Esophagus squamous epithelium (tissue), 5 donors: ENCODE measurements around the gene SNRK. TPM values are rescaled to one million over a fixed set of nuclear protein-coding genes. Genes with fewer than 3 reads are reported as not detected.

Experiments used
- DNase-seq: peaks from one replicate; lab custom pipeline; 2025; lab: John Stamatoyannopoulos, UW
- H3K27ac ChIP-seq, 4 donors: fragments of 200-600 bp; sonication (generic); one replicate each; pipeline ENCODE4 v1.5.1; 2016 to 2019; ENCODE audit warnings: mild to moderate bottlenecking in 1 of 4
- H3K27me3 ChIP-seq, 4 donors: fragments of 200-600 bp; sonication (generic); 1 replicate in 3 of 4; 2 replicates in 1 of 4; pipeline versions ENCODE4 v1.5.1 to v1.6.0; 2017 to 2021; ENCODE audit warnings: antibody characterized with exemption in 1 of 4
- H3K36me3 ChIP-seq, 3 donors: fragments of 200-600 bp; sonication (generic); one replicate each; pipeline ENCODE4 v1.5.1; 2016 to 2019
- H3K4me1 ChIP-seq, 3 donors: fragments of 200-600 bp; sonication (generic); one replicate each; pipeline ENCODE4 v1.5.1; 2017 to 2019
- H3K4me3 ChIP-seq, 4 donors: fragments of 200-600 bp; sonication (generic); 1 replicate in 3 of 4; 2 replicates in 1 of 4; pipeline ENCODE4 v1.5.1; 2016 to 2019; ENCODE audit warnings: mild to moderate bottlenecking in 2 of 4, moderate library complexity in 1 of 4
- H3K9me3 ChIP-seq, 3 donors: fragments of 200-600 bp; sonication (generic); one replicate each; pipeline ENCODE4 v1.5.1; 2016 to 2019
- CTCF ChIP-seq, 6 experiments: fragments of 450-650 bp in 4 of 6; fragments of 200-600 bp in 2 of 6; sonication (generic) in 2 of 6; IDR thresholded peaks; one replicate each; pipeline ENCODE4 v1.5.1; 2016 to 2019; ENCODE audit warnings: antibody characterized with exemption in 6 of 6, mild to moderate bottlenecking in 4 of 6, moderate library complexity in 4 of 6
- POLR2A ChIP-seq, 4 donors: fragments of 450-650 bp; IDR thresholded peaks; one replicate each; pipeline ENCODE4 v1.6.1; 2017; ENCODE audit warnings: antibody characterized with exemption in 4 of 4, mild to moderate bottlenecking in 4 of 4, moderate library complexity in 3 of 4
- WGBS, 2 donors: methylation state at CpG; one replicate each; pipeline ENCODE4 v1.1.5; 2018; 5-methylcytosine and 5-hydroxymethylcytosine counted together
- intact Hi-C: fragments of 100-400 bp; cut with DNase I; formaldehyde crosslinking; loops from one replicate; pipeline ENCODE4 v1.15.0; 2022
- total RNA-seq, 4 donors: library from RNA; depleted of rRNA; stranded (reverse); fragments of >200 nt; gene quantifications; one replicate each; pipeline ENCODE4 v1.1.0, GENCODE V29; 2016
- donor health status: DM: yes; HTN: yes; CAD: no.

Gene SNRK
- total RNA-seq, 4 donors from 2014 or later: 27.0 to 42.0 (median 29.5) TPM

GRCh38 chr3:43319794-43320193 lies 33.5 kb downstream of the SNRK start:
- Histone ChIP-seq H3K4me1 (peaks cover 0 to 60% (median 20%) of the 10 kb centered on the region in 3 donors), H3K27ac (peak overlapping the region in 2 of 4 donors; percentile 25 to 27), H3K4me3 (no peak overlapping the region), H3K27me3 (no peaks in the 10 kb centered on the region), H3K36me3 (peaks cover 0 to 32% (median 0%) of the 10 kb centered on the region in 3 donors), H3K9me3 (peaks cover 0 to 5% (median 0%) of the 10 kb centered on the region in 3 donors)
- WGBS, 2 donors: 82 to 84% methylated on average over 3 of the region's 3 CpGs
- TF ChIP-seq POLR2A (IDR thresholded peaks at IDR 0.05) (no peak), CTCF (IDR thresholded peaks at IDR 0.05) (no peak)
- intact Hi-C loops: no loop called here
- no peak for DNase-seq

- peaks cover 0 to 60% (median 15%) of the 10 kb centered on the region in 3 donors for H3K4me1 ChIP-seq
Measured at GRCh38 chr3:43320288-43320687, 33.9 kb downstream of the SNRK start.

GRCh38 chr3:43323541-43323940 lies 37.2 kb downstream of the SNRK start:
- TF ChIP-seq CTCF (IDR thresholded peaks at IDR 0.05): no peak
- no peak for TF ChIP-seq POLR2A (IDR thresholded peaks at IDR 0.05)
- no peak for DNase-seq
- Histone ChIP-seq H3K27ac (no peak overlapping the region), H3K36me3 (peaks cover 0 to 17% (median 0%) of the 10 kb centered on the region in 3 donors), H3K4me3 (no peak overlapping the region), H3K27me3 (no peaks in the 10 kb centered on the region), H3K9me3 (peaks cover 0 to 5% (median 0%) of the 10 kb centered on the region in 3 donors), H3K4me1 (peaks cover 0 to 63% (median 22%) of the 10 kb centered on the region in 3 donors)
- 94 to 100% methylated on average over 1 of the region's 1 CpG for WGBS, 2 donors
- intact Hi-C loops: no loop called here

More at GRCh38 chr3:43320288-43320687, 33.9 kb downstream of the SNRK start:
- H3K27me3 ChIP-seq: no peaks in the 10 kb centered on the region
- intact Hi-C loops: no loop called here
- H3K27ac ChIP-seq: peak overlapping the region in 1 of 4 donors; percentile 25
- no peak for DNase-seq
- TF ChIP-seq POLR2A (IDR thresholded peaks at IDR 0.05): no peak
- no peak for TF ChIP-seq CTCF (IDR thresholded peaks at IDR 0.05)
- H3K4me3 ChIP-seq: no peak overlapping the region
- H3K36me3 ChIP-seq: peaks cover 0 to 32% (median 0%) of the 10 kb centered on the region in 3 donors
- peaks cover 0 to 5% (median 0%) of the 10 kb centered on the region in 3 donors for H3K9me3 ChIP-seq
- 85 to 92% methylated on average over 5 of the region's 5 CpGs for WGBS, 2 donors

- H3K27me3 ChIP-seq: no peaks in the 10 kb centered on the region
- TF ChIP-seq CTCF (IDR thresholded peaks at IDR 0.05): no peak
- no peak for TF ChIP-seq POLR2A (IDR thresholded peaks at IDR 0.05)
- intact Hi-C loops: no loop called here
- H3K27ac ChIP-seq: peak overlapping the region in 3 of 4 donors; percentile 48 to 54 (median 50)
- no peak overlapping the region for H3K4me3 ChIP-seq
- H3K9me3 ChIP-seq: peaks cover 0 to 5% (median 0%) of the 10 kb centered on the region in 3 donors
- H3K36me3 ChIP-seq: peaks cover 0 to 8% (median 0%) of the 10 kb centered on the region in 3 donors
- peaks cover 0 to 49% (median 19%) of the 10 kb centered on the region in 3 donors for H3K4me1 ChIP-seq
- no peak for DNase-seq
- 42 to 62% methylated on average over 3 of the region's 3 CpGs for WGBS, 2 donors
Measured at GRCh38 chr3:43326891-43327581, 40.7 kb downstream of the SNRK start.

GRCh38 chr3:43327582-43327979 lies 41.2 kb downstream of the SNRK start:
- TF ChIP-seq POLR2A (IDR thresholded peaks at IDR 0.05) (no peak), CTCF (IDR thresholded peaks at IDR 0.05) (no peak)
- Histone ChIP-seq H3K9me3 (peaks cover 0 to 5% (median 0%) of the 10 kb centered on the region in 3 donors), H3K27ac (peak overlapping the region in 2 of 4 donors; percentile 48 to 50), H3K4me1 (peaks cover 0 to 49% (median 19%) of the 10 kb centered on the region in 3 donors), H3K27me3 (no peaks in the 10 kb centered on the region), H3K36me3 (peaks cover 0 to 13% (median 0%) of the 10 kb centered on the region in 3 donors), H3K4me3 (no peak overlapping the region)
- intact Hi-C loops: no loop called here
- DNase-seq: no peak
